CD4-positive, alpha-beta memory T cell (primary cell): ENCODE measurements around the gene CPEB4. TPM values are rescaled to one million over a fixed set of nuclear protein-coding genes. Genes with fewer than 3 reads are reported as not detected.
A peak's percentile ranks its signal among the peaks of the same experiment; 100 is the strongest.

ENCODE experiments used
- CTCF ChIA-PET: fragments of 350-600 bp; sonication (Branson Sonifier 250); formaldehyde crosslinking; loops from one replicate; lab custom pipeline; 2021; ENCODE audit warnings: inconsistent platforms; ENCODE audit not compliant: partially characterized antibody; lab: Charles Lee
- POLR2A ChIA-PET: fragments of 350-600 bp; sonication (Branson Sonifier 250); formaldehyde crosslinking; loops from one replicate; lab custom pipeline; 2021; ENCODE audit not compliant: partially characterized antibody; lab: Charles Lee
- DNase-seq, 5 donors: peaks; one replicate each; pipeline versions ENCODE4 v3.0.0 to v3.0.0-alpha.2; 2020 to 2022; ENCODE audit warnings: mixed read lengths in 1 of 5
- H3K27ac ChIP-seq: one replicate; pipeline ENCODE4 v1.7.0; 2013; ENCODE audit warnings: low read depth, low read length
- H3K27me3 ChIP-seq: 2 replicates; pipeline ENCODE4 v1.7.0; 2013; ENCODE audit warnings: mild to moderate bottlenecking, low read length, moderate library complexity; ENCODE audit not compliant: insufficient read depth
- H3K36me3 ChIP-seq: 2 replicates; pipeline ENCODE4 v1.7.0; 2013; ENCODE audit warnings: mild to moderate bottlenecking, low read length, moderate library complexity; ENCODE audit not compliant: insufficient read depth
- H3K4me1 ChIP-seq: 2 replicates; pipeline ENCODE4 v1.7.0; 2013; ENCODE audit warnings: mild to moderate bottlenecking, low read length, moderate library complexity; ENCODE audit not compliant: insufficient read depth
- H3K4me3 ChIP-seq, 2 donors: one replicate each; pipeline ENCODE4 v1.7.0; 2013; ENCODE audit warnings: low read length in 2 of 2, mild to moderate bottlenecking in 1 of 2
- H3K9me3 ChIP-seq, 2 donors: one replicate each; pipeline ENCODE4 v1.7.0; 2013; ENCODE audit warnings: low read length in 2 of 2, control low read depth in 1 of 2; ENCODE audit not compliant: control insufficient read depth in 1 of 2
- H3K27ac Mint-ChIP-seq, 7 donors: one replicate each; pipeline ENCODE4 v1.8.0; 2020 to 2021; ENCODE audit warnings: mixed read lengths in 7 of 7, mild to moderate bottlenecking in 6 of 7, inconsistent platforms in 3 of 7, moderate library complexity in 3 of 7
- H3K27me3 Mint-ChIP-seq, 2 donors: one replicate each; pipeline ENCODE4 v1.8.0; 2020 to 2021; ENCODE audit warnings: mixed read lengths in 2 of 2
- H3K36me3 Mint-ChIP-seq, 2 donors: one replicate each; pipeline ENCODE4 v1.8.0; 2020 to 2021; ENCODE audit warnings: mixed read lengths in 2 of 2, inconsistent platforms in 1 of 2, mild to moderate bottlenecking in 1 of 2
- H3K4me1 Mint-ChIP-seq, 4 donors: one replicate each; pipeline ENCODE4 v1.8.0; 2020 to 2021; ENCODE audit warnings: mixed read lengths in 4 of 4, mild to moderate bottlenecking in 1 of 4
- H3K4me3 Mint-ChIP-seq, 8 donors: one replicate each; pipeline ENCODE4 v1.8.0; 2020 to 2021; ENCODE audit warnings: mixed read lengths in 8 of 8, mild to moderate bottlenecking in 7 of 8, moderate library complexity in 6 of 8, inconsistent platforms in 3 of 8
- H3K9me3 Mint-ChIP-seq, 8 donors: one replicate each; pipeline ENCODE4 v1.8.0; 2020 to 2021; ENCODE audit warnings: mixed read lengths in 8 of 8, mild to moderate bottlenecking in 5 of 8, inconsistent platforms in 3 of 8, moderate library complexity in 1 of 8
- intact Hi-C: fragments of 100-400 bp; cut with micrococcal nuclease; formaldehyde crosslinking; loops from one replicate; pipeline ENCODE4 v1.15.1; 2023
- polyA plus RNA-seq, 2 donors: library from polyadenylated mRNA; unstranded; fragments of 300-500 nt; fragmentation: Illumina TruSeq; gene quantifications; one replicate each; pipeline ENCODE4 v1.2.3, GENCODE V29; 2021
- total RNA-seq, 2 experiments: library from RNA; stranded (reverse); gene quantifications; one replicate each; pipeline ENCODE4 v1.2.3, GENCODE V29; 2021

CPEB4 gene
- total and polyA plus RNA-seq, 4 experiments from 2014 or later: 1.9 to 18.3 (median 11.6) TPM

DNA sequence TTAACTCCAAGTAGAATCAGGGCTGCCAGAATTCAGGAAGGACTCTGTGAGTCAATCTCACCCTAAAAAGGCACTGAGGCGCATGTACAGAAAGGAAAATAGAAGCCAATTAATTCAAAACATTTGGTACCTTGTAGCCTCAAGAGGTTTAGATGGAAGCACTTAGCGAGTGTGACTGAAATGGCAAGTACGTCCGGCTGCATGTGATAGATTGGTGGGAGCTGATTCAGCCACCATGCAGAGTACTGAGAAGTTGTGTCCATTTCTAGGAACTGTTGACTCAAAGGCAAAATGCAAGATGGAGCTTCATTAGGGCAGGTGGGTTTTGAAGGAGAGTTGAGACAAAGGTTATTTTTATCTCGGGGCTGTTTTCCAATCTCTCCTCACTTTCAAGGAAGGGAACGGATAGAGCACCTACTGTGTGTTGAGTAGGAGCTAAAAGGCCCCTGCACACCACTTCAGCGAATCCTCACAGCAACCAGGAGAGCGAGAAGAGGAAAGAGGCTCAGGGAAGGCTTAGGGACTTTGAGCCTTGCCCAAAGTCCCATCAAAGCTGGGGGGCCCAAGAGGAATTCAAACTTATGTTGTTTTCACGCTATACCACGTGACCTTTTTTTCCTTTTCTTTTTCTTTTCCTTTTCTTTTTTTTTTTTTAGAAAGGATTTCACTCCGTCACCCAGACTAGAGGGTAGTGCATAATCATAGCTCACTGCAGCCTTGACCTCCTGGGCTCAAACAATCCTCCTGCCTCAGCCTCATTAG lies 34.6 kb upstream of the CPEB4 start:
- Histone ChIP-seq H3K27ac (no peak overlapping the region), H3K27me3 (no peaks in the 10 kb centered on the region), H3K36me3 (no peaks in the 10 kb centered on the region), H3K4me1 (no peaks in the 10 kb centered on the region), H3K9me3 (no peaks in the 10 kb centered on the region), H3K4me3 (no peak overlapping the region)
- Mint-ChIP-seq H3K27me3 (peaks cover 4 to 5% of the 10 kb centered on the region in 2 donors), H3K9me3 (peaks cover 0 to 11% (median 7%) of the 10 kb centered on the region in 8 donors), H3K36me3 (peaks cover 3 to 4% of the 10 kb centered on the region in 2 donors), H3K4me1 (peaks cover 0 to 7% (median 2%) of the 10 kb centered on the region in 4 donors), H3K4me3 (no peak overlapping the region), H3K27ac (no peak overlapping the region)
- no peak for DNase-seq
- POLR2A ChIA-PET: no interaction called here
- intact Hi-C loops: no loop called here
- CTCF ChIA-PET: no interaction called here

GRCh38 chr5:173855162-173855994 lies 32.8 kb upstream of the CPEB4 start:
- Histone ChIP-seq H3K36me3 (no peaks in the 10 kb centered on the region), H3K9me3 (no peaks in the 10 kb centered on the region), H3K4me1 (no peaks in the 10 kb centered on the region), H3K27me3 (no peaks in the 10 kb centered on the region), H3K4me3 (no peak overlapping the region), H3K27ac (no peak overlapping the region)
- Mint-ChIP-seq H3K9me3 (peaks cover 0 to 5% (median 0%) of the 10 kb centered on the region in 8 donors), H3K27ac (peak overlapping the region in 2 of 7 donors; percentile 15 to 82), H3K27me3 (peaks cover 4 to 5% of the 10 kb centered on the region in 2 donors), H3K4me3 (peak overlapping the region in 1 of 8 donors; percentile 29), H3K4me1 (peaks cover 0 to 7% (median 2%) of the 10 kb centered on the region in 4 donors), H3K36me3 (no peaks in the 10 kb centered on the region)
- ChIA-PET POLR2A (no interaction called here), CTCF (no interaction called here)
- no peak for DNase-seq
- intact Hi-C loops: no loop called here

GRCh38 chr5:173855995-173856656 lies 32.0 kb upstream of the CPEB4 start:
- peaks cover 0 to 4% (median 0%) of the 10 kb centered on the region in 8 donors for H3K9me3 Mint-ChIP-seq
- H3K4me1 ChIP-seq: no peaks in the 10 kb centered on the region
- H3K36me3 Mint-ChIP-seq: no peaks in the 10 kb centered on the region
- CTCF ChIA-PET: no interaction called here
- H3K4me3 ChIP-seq: no peak overlapping the region
- H3K27ac ChIP-seq: no peak overlapping the region
- peaks cover 0 to 6% (median 2%) of the 10 kb centered on the region in 4 donors for H3K4me1 Mint-ChIP-seq
- POLR2A ChIA-PET: no interaction called here
- no peaks in the 10 kb centered on the region for H3K9me3 ChIP-seq
- peak overlapping the region in 1 of 7 donors; percentile 15 for H3K27ac Mint-ChIP-seq
- no peak overlapping the region for H3K4me3 Mint-ChIP-seq
- H3K36me3 ChIP-seq: no peaks in the 10 kb centered on the region
- no peak for DNase-seq
- H3K27me3 ChIP-seq: no peaks in the 10 kb centered on the region
- H3K27me3 Mint-ChIP-seq: peaks cover 4% of the 10 kb centered on the region in 2 donors
- intact Hi-C loops: no loop called here

DNA sequence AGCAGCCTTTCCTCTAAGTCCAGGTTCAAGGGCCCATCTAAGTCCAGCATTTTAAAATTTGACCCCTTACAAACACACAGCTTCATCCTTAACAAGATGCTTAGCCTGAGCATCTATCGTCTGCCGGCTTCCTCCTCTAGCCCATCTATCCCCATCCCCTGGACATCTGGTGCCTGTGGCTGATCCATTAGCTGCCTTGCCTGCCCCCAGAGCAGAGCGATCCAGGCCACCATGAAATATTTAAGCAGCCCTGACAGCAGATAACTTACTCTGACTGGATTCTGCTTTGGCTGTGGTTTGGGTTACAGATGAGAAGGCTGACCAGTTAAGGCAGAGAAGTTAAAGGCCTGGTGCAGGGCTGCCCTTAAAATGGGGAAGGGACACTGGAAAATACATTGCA lies 30.9 kb upstream of the CPEB4 start:
- Mint-ChIP-seq H3K27me3 (peaks cover 0 to 4% of the 10 kb centered on the region in 2 donors), H3K27ac (peak overlapping the region in 1 of 7 donors; percentile 5), H3K36me3 (no peaks in the 10 kb centered on the region), H3K4me1 (peaks cover 0 to 6% (median 2%) of the 10 kb centered on the region in 4 donors), H3K9me3 (peaks cover 0 to 3% (median 0%) of the 10 kb centered on the region in 8 donors), H3K4me3 (no peak overlapping the region)
- H3K27ac ChIP-seq: no peak overlapping the region
- no peak for DNase-seq
- H3K9me3 ChIP-seq: no peaks in the 10 kb centered on the region
- H3K4me3 ChIP-seq: no peak overlapping the region
- ChIA-PET POLR2A (no interaction called here), CTCF (no interaction called here)
- no peaks in the 10 kb centered on the region for H3K36me3 ChIP-seq
- no peaks in the 10 kb centered on the region for H3K27me3 ChIP-seq
- intact Hi-C loops: no loop called here
- H3K4me1 ChIP-seq: no peaks in the 10 kb centered on the region

DNA sequence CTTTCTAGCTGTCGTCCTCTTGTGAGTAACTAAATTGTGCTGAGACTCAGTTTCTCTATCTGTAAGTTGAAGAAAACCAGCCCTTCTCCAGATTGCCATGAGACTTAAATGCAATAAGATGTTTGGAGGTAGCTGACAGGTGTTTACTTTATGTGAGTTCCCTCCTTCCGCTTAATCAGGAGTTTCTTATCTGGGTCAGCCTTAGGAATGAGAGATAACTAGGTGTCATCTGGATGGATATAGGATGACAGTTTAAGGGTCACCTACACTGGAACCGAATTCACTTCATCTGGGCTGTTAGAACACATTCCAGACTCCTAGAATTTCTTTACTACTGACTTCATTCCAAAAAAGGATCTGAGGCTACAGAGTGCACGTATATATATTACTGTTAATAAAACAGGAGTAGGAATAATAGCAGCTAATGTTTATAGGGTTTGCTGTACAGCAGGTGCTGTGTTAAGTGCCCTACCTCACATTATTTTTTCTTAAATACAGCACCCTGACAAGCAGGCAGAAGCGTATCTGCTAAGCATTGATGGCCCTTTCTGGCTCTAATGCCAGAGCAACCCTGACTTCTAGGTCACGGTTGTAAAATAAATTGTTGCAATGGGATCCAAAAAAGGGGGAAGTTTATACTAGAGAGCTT lies 30.0 kb upstream of the CPEB4 start:
- DNase-seq: no peak
- no peaks in the 10 kb centered on the region for H3K36me3 ChIP-seq
- H3K4me3 ChIP-seq: no peak overlapping the region
- POLR2A ChIA-PET: no interaction called here
- no peaks in the 10 kb centered on the region for H3K4me1 ChIP-seq
- intact Hi-C loops: no loop called here
- H3K9me3 ChIP-seq: no peaks in the 10 kb centered on the region
- H3K27me3 ChIP-seq: no peaks in the 10 kb centered on the region
- CTCF ChIA-PET: no interaction called here
- H3K36me3 Mint-ChIP-seq: no peaks in the 10 kb centered on the region
- H3K9me3 Mint-ChIP-seq: no peaks in the 10 kb centered on the region
- peaks cover 0 to 6% (median 2%) of the 10 kb centered on the region in 4 donors for H3K4me1 Mint-ChIP-seq
- H3K27ac ChIP-seq: no peak overlapping the region
- peaks cover 0 to 1% of the 10 kb centered on the region in 2 donors for H3K27me3 Mint-ChIP-seq
- no peak overlapping the region for H3K27ac Mint-ChIP-seq
- H3K4me3 Mint-ChIP-seq: no peak overlapping the region

DNA sequence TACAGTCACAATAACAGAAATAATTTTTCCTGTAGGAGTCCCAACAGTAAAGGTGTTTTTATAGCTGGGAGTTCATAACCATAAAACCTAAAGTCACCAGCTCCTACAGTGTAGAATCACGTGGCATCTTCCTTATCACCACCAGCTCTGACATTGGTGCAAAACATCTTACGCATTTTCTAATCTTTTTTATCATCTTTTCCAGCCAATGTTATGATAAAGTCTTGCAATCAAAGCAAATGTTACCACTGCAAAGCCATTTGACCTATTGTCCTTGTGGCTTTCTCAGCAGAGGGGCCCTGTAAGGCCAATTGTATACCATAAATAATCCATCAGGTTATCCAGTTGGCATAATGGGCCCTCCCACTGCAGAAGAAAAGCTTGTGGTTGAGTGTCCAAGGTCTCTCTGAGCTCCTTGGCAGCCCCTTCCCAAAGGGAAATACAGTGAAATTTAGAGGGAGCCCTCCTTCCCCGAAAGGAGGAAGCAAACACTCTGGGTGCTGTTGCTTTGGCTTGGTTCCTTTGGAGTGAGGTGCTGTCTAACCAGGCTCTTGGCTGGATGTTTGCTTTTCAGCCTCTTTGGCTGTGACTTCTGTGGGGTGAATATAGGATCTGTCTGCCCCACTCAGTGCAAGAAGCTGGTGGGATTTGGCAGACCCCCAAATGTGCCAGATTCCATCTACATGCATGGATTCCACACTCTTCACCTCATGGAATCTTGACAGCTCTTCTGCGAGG lies 29.3 kb upstream of the CPEB4 start:
- DNase-seq: no peak
- Mint-ChIP-seq H3K4me1 (peaks cover 0 to 4% (median 1%) of the 10 kb centered on the region in 4 donors), H3K27ac (no peak overlapping the region), H3K4me3 (no peak overlapping the region), H3K9me3 (no peaks in the 10 kb centered on the region), H3K36me3 (no peaks in the 10 kb centered on the region), H3K27me3 (peaks cover 0 to 1% of the 10 kb centered on the region in 2 donors)
- H3K27me3 ChIP-seq: no peaks in the 10 kb centered on the region
- no peaks in the 10 kb centered on the region for H3K4me1 ChIP-seq
- no peak overlapping the region for H3K27ac ChIP-seq
- CTCF ChIA-PET: no interaction called here
- no peak overlapping the region for H3K4me3 ChIP-seq
- no peaks in the 10 kb centered on the region for H3K9me3 ChIP-seq
- POLR2A ChIA-PET: no interaction called here
- no peaks in the 10 kb centered on the region for H3K36me3 ChIP-seq
- intact Hi-C loops: no loop called here
